Muscle of leg (tissue), 11 donors: ENCODE results near the gene RPL7A. TPM values are rescaled to one million over a fixed set of nuclear protein-coding genes. Genes with fewer than 3 reads are reported as not detected.
"Not testable (repeated sequence)": the region's sequence is repeated elsewhere in the genome, so short reads cannot be mapped to it uniquely, and the experiment has no call there.

Source experiments
- DNase-seq: peaks from one replicate; pipeline ENCODE4 v3.0.0; 2013
- H3K27ac ChIP-seq: one replicate; pipeline ENCODE4 v1.5.1; 2013; ENCODE audit warnings: mild to moderate bottlenecking, low read length, control low read depth
- H3K27me3 ChIP-seq: one replicate; pipeline ENCODE4 v1.6.1; 2013; ENCODE audit warnings: low read length; ENCODE audit not compliant: control insufficient read depth, insufficient read depth
- H3K36me3 ChIP-seq: one replicate; pipeline ENCODE4 v1.6.1; 2013; ENCODE audit warnings: low read length; ENCODE audit not compliant: control insufficient read depth, insufficient read depth
- H3K4me1 ChIP-seq: one replicate; pipeline ENCODE4 v1.6.1; 2013; ENCODE audit warnings: low read length; ENCODE audit not compliant: control insufficient read depth, insufficient read depth
- H3K4me3 ChIP-seq: one replicate; pipeline ENCODE4 v1.5.1; 2013; ENCODE audit warnings: low read length, control low read depth
- H3K9me3 ChIP-seq: replicated peaks from 2 replicates; pipeline ENCODE4 v1.6.1; 2013; ENCODE audit warnings: low read depth, low read length; ENCODE audit not compliant: control insufficient read depth
- WGBS: methylation state at CpG from one replicate; pipeline ENCODE4 v1.1.5; 2013; ENCODE audit warnings: missing lambda C conversion rate; ENCODE audit not compliant: insufficient coverage; 5-methylcytosine and 5-hydroxymethylcytosine counted together
- polyA plus RNA-seq, 8 donors: library from polyadenylated mRNA; unstranded; fragments of 120-200 nt; gene quantifications; one replicate each; pipeline versions ENCODE4 v1.2.1 to v1.2.3, GENCODE V29; 2013; ENCODE audit warnings: inconsistent platforms in 1 of 8, low replicate concordance in 1 of 8; ENCODE audit not compliant: insufficient read length in 8 of 8, insufficient read depth in 1 of 8
- total RNA-seq: library from RNA; stranded (reverse); fragments of 120-200 nt; gene quantifications from one replicate; pipeline ENCODE4 v1.2.4, GENCODE V29; 2013

The RPL7A gene
- total and polyA plus RNA-seq, 9 donors: 2,283 to 2,995 (median 2,677) TPM

DNA sequence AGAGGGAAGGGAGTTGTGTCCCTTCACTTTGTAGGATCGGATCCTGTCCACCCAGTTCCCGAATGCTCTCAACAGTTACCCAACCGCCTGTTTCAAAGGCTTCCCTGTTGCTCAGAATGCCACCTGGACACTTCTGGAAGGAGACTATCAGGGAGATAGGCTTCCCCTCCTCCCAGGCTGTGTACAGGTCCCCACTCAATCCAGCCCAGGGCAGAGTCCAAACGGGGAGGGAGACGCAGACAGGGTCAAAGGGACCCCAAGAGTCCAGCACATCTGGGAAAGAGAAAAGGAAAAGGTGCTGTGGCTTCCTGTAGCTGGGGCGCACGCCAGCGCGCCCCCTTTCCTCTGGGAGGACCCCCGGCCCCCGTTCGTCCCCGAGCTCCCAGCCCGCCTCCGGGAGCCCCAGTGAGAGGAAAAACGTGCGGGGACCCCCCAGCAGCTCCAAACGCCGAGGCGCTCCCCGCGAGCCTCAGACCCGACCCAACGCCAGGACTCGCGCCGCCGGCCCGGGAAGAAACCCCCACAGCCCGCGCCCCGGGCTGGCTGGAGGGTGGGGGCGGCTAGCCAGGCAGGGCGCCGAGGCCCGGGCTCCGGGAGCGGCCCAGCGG, 27.2 kb downstream of the RPL7A start:
- DNase-seq: peak; percentile 47
- H3K27me3 ChIP-seq: no peaks in the 10 kb centered on the region
- H3K4me1 ChIP-seq: peaks cover 23% of the 10 kb centered on the region
- peaks cover 20% of the 10 kb centered on the region for H3K36me3 ChIP-seq
- H3K9me3 ChIP-seq: peaks cover 3% of the 10 kb centered on the region
- under 1% methylated on average over 34 of the region's 39 CpGs for WGBS
- peak overlapping the region; percentile 90 for H3K4me3 ChIP-seq
- peak overlapping the region; percentile 91 for H3K27ac ChIP-seq

DNA sequence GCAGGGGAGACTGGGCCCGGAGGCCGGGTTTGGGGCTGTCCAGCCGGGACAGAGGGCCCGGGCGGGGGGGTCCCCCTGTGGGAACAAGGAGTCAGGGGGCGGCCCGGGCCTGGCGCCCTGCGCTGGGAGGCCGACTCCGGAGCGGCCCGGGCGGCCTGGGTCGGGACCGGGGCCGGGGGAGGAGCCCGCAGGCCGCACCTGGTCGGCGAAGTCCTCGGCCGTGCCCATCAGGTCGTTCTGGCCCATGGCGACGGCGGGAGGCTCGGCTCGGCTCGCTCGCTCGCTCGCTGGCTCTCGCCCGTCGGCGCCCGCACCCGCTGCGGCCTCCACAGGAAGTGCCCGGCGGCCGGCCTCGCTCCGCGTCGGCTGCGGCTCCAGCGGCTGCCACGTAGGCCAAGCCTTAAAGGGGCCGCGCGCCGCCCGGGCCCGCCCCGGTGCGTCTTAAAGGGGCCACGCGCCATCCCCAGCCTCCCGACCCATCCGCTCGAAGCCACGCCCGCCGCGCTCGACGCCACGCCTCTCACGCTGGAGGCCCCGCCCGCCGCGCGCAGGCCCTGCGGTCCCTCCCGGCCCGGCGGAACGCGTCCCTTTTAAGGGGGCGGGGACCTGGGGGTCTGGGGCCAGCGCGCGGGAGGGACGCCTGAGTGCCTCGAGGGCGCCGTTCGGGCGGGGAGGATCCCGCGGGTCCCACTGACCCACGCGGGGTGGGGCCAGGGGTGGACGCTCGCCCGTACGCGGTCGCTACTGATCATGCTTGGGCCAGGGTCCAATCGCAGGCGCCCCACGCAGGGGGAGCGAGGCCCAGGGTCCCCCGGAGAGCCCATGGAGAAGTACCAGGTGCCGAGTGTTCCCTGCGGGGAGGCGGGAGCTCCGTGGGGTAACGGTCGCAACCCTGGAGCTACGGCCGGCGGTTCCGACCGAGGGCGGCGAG, 28.0 kb downstream of the RPL7A start, which contains the start of the genes STKLD1 and SURF4:
Gene STKLD1, plus strand, starts transcription at position 643 of the 931 bp plus-strand sequence. Its CDS starts 108 bp downstream, at position 751.
Gene SURF4, minus strand, starts transcription at position 337 of the 931 bp plus-strand sequence. Its CDS starts 91 bp downstream, at position 246.
- Histone ChIP-seq H3K4me1 (peaks cover 21% of the 10 kb centered on the region), H3K4me3 (peak within 1 kb of the TSS; percentile 90), H3K9me3 (peaks cover 3% of the 10 kb centered on the region), H3K27ac (peak within 1 kb of the TSS; percentile 91), H3K36me3 (peaks cover 13% of the 10 kb centered on the region), H3K27me3 (no peaks in the 10 kb centered on the region)
- WGBS: under 1% methylated on average over 120 of the region's 120 CpGs
- DNase-seq: peak; percentile 99

DNA sequence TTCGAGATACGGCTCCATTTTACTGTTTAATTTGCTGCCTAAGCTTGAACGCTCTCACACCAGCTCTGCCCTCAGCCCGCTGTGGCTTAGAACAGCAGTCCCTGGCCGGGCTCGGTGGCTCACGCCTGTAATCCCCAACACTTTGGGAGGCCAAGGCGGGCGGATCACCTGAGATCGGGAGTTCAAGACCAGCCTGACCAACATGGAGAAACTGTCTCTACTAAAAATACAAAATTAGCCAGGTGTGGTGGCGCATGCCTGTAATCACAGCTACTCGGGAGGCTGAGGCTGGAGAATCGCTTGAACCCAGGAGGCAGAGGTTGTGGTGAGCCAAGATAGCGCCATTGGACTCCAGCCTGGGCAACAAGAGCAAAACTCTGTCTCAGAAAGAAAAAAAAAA, 29.3 kb downstream of the RPL7A start:
- not testable (repeated sequence) for H3K36me3 ChIP-seq, H3K27me3 ChIP-seq
- 75% methylated on average over 13 of the region's 14 CpGs for WGBS

DNA sequence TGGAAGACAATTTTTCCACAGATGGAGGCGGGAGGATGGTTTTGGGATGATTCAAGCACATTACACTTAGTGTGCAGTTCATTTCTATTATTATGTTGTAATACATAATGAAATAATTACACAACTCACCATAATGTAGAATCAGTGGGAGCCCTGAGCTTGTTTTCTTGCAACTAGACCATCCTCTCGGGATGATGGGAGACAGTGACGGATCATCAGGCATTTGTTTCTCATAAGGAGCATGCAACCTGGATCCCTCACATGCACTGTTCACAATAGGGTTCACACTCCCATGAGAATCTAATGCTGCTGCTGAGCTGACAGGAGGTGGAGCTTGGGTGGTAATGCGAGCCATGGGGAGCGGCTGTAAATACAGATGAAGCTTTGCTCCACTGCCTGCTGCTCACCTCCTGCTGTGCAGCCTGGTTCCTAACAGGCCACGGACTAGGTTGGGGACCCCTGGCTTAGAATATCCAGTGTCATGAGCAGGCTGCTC, 29.8 kb downstream of the RPL7A start:
- Histone ChIP-seq H3K9me3 (peaks cover 3% of the 10 kb centered on the region), H3K36me3 (peaks cover 6% of the 10 kb centered on the region), H3K27me3 (no peaks in the 10 kb centered on the region), H3K4me1 (peaks cover 5% of the 10 kb centered on the region), H3K4me3 (no peak overlapping the region), H3K27ac (no peak overlapping the region)
- WGBS: 51% methylated on average over 5 of the region's 6 CpGs
- DNase-seq: no peak

More for the DNA sequence above, 29.3 kb downstream of the RPL7A start:
- not testable (repeated sequence) for H3K9me3 ChIP-seq, H3K4me1 ChIP-seq, H3K27ac ChIP-seq, H3K4me3 ChIP-seq, DNase-seq

DNA sequence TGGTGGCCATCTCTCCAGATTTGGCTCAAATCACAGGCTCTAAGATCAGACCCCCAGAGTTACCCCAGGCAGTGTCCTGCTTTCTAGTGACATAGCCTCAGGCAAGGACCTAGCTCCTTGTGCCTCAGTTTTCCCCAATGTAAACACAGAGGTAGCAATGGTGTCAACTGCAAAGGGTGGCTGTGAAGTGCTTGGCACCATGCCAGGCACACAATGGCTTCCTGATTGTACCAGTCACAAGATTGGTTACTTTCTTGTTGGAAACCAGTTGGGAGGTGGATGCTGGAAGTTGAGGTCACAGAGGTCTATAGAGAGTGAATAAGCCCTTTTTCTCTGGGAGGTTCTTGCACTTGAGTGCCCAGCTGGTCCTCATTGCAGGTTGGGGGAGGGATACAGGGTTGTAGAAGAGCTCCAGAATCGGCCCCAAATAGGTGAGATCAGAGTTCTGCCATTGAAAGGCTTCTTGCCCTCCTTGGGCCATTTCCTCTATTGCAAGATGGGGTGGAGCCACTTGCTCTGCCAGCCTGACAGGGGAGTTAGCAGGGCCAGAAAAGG, 30.5 kb downstream of the RPL7A start:
- DNase-seq: no peak
- H3K4me1 ChIP-seq: peaks cover 3% of the 10 kb centered on the region
- H3K36me3 ChIP-seq: no peaks in the 10 kb centered on the region
- no peaks in the 10 kb centered on the region for H3K27me3 ChIP-seq
- H3K4me3 ChIP-seq: no peak overlapping the region
- 88% methylated on average over 1 of the region's 1 CpG for WGBS
- peaks cover 3% of the 10 kb centered on the region for H3K9me3 ChIP-seq
- H3K27ac ChIP-seq: no peak overlapping the region

DNA sequence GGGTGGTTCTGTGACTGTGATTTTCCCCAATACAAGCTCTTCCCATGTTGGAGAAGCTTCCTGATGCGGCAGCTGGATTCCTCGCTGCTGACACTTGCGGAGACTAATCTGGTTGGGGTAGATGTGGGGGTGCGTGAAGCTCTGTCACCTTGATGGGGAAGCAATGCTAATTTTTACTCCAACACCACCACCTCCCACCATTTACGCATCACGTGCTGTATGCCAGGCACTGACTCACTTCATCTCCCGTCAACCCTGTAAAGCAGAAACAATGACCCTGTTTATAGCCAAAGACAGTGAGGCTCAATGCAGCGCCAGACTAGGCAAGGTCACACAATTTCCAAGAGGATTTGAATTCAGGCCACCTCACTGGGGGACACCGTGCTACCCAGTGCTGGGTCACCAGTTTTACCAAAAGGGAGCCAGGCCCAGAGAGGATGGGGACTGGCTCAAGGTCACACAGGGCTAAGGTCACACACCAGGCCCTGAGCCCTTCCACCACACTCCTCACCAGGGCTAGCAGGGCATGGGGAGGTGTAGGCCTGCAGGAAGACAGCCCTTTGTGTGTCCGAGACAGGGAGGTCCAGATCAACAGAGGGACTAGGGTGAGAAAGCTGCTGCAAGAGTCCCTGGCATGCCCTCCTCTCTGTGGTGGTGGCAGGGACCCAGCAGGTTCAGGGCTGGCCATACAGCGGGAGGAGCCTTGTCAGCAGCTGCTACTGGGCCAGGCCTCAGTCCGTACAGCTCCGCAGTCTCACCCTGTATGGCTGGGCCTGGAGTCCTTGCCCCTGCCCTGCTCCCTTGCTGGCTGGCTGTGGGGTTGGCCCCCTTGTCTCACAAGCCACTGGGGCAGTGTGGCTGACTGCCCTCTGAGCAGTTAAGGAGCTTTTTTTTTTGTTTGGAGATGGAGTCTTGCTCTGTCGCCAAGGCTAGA, 31.4 kb downstream of the RPL7A start:
- peaks cover 3% of the 10 kb centered on the region for H3K4me1 ChIP-seq
- H3K27me3 ChIP-seq: no peaks in the 10 kb centered on the region
- H3K27ac ChIP-seq: no peak overlapping the region
- no peaks in the 10 kb centered on the region for H3K36me3 ChIP-seq
- peaks cover 3% of the 10 kb centered on the region for H3K9me3 ChIP-seq
- H3K4me3 ChIP-seq: no peak overlapping the region
- WGBS: 84% methylated on average over 9 of the region's 14 CpGs
- no peak for DNase-seq

DNA sequence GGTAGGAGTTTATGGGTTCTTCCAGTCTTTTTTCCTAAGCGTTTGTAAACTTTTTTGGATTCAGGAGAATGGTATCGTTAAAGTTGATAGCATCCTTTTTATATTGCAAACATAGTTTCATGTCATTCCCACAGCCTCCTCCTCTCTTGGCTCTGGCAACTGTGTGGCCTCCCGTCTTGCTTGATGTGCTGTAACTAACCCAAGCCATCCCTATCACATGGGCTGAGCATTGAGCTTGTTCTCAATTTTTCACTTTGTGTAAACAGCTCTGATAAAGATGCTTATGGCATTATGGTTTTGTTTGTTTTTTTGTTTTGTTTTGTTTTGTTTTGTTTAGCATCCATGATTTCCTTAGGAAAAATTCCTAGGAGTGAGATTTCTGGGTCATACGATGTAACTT, 32.7 kb downstream of the RPL7A start:
- Histone ChIP-seq H3K4me1 (peaks cover 3% of the 10 kb centered on the region), H3K27ac (no peak overlapping the region), H3K4me3 (no peak overlapping the region), H3K27me3 (no peaks in the 10 kb centered on the region), H3K9me3 (peaks cover 3% of the 10 kb centered on the region), H3K36me3 (no peaks in the 10 kb centered on the region)
- WGBS: no CpG with 5 or more reads among the region's 4 CpGs
- DNase-seq: no peak

DNA sequence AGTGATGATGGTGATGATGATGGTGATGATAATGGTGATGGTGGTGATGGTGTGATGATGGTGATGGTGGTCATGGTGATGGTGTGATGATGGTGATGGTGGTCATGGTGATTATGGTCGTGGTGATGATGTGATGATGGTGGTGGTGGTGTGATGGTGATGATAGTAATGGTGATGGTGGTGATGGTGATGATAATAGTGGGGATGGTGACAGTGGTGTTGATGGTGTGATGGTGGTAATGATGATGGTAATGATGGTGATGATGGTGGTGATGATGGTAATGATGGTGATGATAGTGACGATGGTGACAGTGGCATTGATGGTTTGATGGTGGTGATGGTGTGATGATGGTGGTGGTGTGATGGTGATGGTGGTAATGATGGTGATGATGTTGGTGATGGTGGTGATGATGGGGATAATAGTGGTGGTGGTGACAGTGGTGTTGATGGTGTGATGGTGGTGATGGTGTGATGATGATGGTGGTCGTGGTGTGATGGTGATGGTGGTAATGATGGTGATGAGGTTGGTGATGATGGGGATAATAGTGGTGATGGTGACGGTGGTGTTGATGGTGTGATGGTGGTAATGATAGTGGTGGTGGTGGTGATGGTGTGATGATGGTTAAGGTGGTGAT, 34.6 kb downstream of the RPL7A start:
- Histone ChIP-seq H3K4me3 (no peak overlapping the region), H3K4me1 (no peaks in the 10 kb centered on the region), H3K36me3 (no peaks in the 10 kb centered on the region), H3K9me3 (peaks cover 3% of the 10 kb centered on the region), H3K27ac (no peak overlapping the region), H3K27me3 (no peaks in the 10 kb centered on the region)
- 91% methylated on average over 4 of the region's 4 CpGs for WGBS
- no peak for DNase-seq

DNA sequence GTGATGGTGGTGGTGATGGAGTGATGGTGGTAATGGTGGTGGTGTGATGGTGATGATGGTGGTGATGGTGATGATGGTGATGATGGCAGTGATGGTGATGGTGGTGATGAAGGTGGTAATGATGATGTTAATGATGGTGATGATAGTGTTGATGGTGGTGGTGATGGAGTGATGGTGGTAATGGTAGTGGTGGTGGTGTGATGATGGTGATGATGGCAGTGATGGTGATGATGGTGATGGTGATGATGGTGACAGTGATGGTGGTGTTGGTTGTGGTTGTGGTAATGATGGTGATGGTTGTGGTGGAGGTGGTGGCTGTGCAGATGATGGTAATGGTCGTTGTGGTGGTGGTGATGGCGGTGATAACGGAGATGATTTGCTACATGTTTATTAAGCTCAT, 35.4 kb downstream of the RPL7A start:
- no peaks in the 10 kb centered on the region for H3K9me3 ChIP-seq
- no peaks in the 10 kb centered on the region for H3K36me3 ChIP-seq
- no peaks in the 10 kb centered on the region for H3K4me1 ChIP-seq
- H3K4me3 ChIP-seq: no peak overlapping the region
- no peak overlapping the region for H3K27ac ChIP-seq
- H3K27me3 ChIP-seq: no peaks in the 10 kb centered on the region
- DNase-seq: no peak
- 100% methylated on average over 3 of the region's 3 CpGs for WGBS
